GM12878 (cell line): ENCODE data around the gene ZNF230. TPM values are rescaled to one million over a fixed set of nuclear protein-coding genes. Genes with fewer than 3 reads are reported as not detected.

Experiments used
- ATAC-seq: fragments of 200-7000 bp; cut with Tn5 transposase; 3 replicates; pipeline ENCODE4 v1.9.1; 2020; ENCODE audit warnings: mild to moderate bottlenecking, moderate library complexity
- BruUV-seq: library from RNA; stranded (reverse); fragments of 400-500 nt; replicated peaks from 2 replicates; lab custom pipeline; 2021; lab: Mats Ljungman, UMichigan
- CTCF ChIA-PET: fragments of 300-600 bp; sonication (Branson Sonifier 250); formaldehyde crosslinking; extraction: SDS; loops from one replicate; lab custom pipeline; 2021; ENCODE audit warnings: inconsistent platforms; lab: Yijun Ruan, JAX
- POLR2A ChIA-PET: fragments of 350-600 bp; formaldehyde crosslinking; extraction: SDS; loops from one replicate; lab custom pipeline; 2021; ENCODE audit warnings: inconsistent platforms; lab: Charles Lee
- RAD21 ChIA-PET: fragments of 300-600 bp; sonication (Branson Sonifier 250); formaldehyde crosslinking; loops from one replicate; lab custom pipeline; 2023; ENCODE audit warnings: antibody characterized with exemption; ENCODE audit not compliant: unreplicated experiment; lab: Charles Lee
- SMC1A ChIA-PET: fragments of 300-600 bp; sonication (Branson Sonifier 250); formaldehyde crosslinking; loops from one replicate; lab custom pipeline; 2023; ENCODE audit not compliant: unreplicated experiment, uncharacterized antibody; lab: Charles Lee
- DNase-seq: peaks from one replicate; pipeline ENCODE4 v3.0.0-alpha.2; 2011; ENCODE audit warnings: low read depth, low spot score
- FAIRE-seq: peaks from 3 replicates; lab custom pipeline; 2011; peaks lifted over from hg19 to GRCh38; lab: Jason Lieb, UNC
- H2AFZ ChIP-seq: 2 replicates; pipeline ENCODE4 v1.6.0; 2011; ENCODE audit warnings: low read depth, low read length, control low read depth; ENCODE audit not compliant: control insufficient read depth
- H3K27ac ChIP-seq: 2 replicates; pipeline ENCODE4 v1.5.1; 2011; ENCODE audit warnings: control low read depth; ENCODE audit not compliant: control insufficient read depth, insufficient read depth
- H3K27me3 ChIP-seq, 2 experiments: replicated peaks in 1 of 2; 2 replicates each; pipeline versions ENCODE4 v1.6.0 to v1.6.1; 2011; ENCODE audit warnings: low read length in 1 of 2; ENCODE audit not compliant: control insufficient read depth in 2 of 2, insufficient read depth in 2 of 2
- H3K36me3 ChIP-seq, 2 experiments: 2 replicates each; pipeline ENCODE4 v1.5.1; 2011; ENCODE audit warnings: low read length in 1 of 2; ENCODE audit not compliant: control insufficient read depth in 2 of 2, insufficient read depth in 2 of 2
- H3K4me1 ChIP-seq: 2 replicates; pipeline ENCODE4 v1.6.1; 2011; ENCODE audit warnings: mild to moderate bottlenecking, low read length, moderate library complexity, mixed read lengths; ENCODE audit not compliant: control insufficient read depth, insufficient read depth
- H3K4me2 ChIP-seq: 2 replicates; pipeline ENCODE4 v1.6.0; 2011; ENCODE audit warnings: control low read depth; ENCODE audit not compliant: control insufficient read depth, insufficient read depth
- H3K4me3 ChIP-seq: fragments of 200-600 bp; sonication (generic); 2 replicates; pipeline ENCODE4 v1.5.1; 2016
- H3K79me2 ChIP-seq: 2 replicates; pipeline ENCODE4 v1.6.0; 2011; ENCODE audit warnings: low read length; ENCODE audit not compliant: control insufficient read depth, insufficient read depth
- H3K9ac ChIP-seq: 2 replicates; pipeline ENCODE4 v1.8.0; 2011; ENCODE audit warnings: low read length, control low read depth, mixed read lengths; ENCODE audit not compliant: control insufficient read depth, insufficient read depth
- H3K9me3 ChIP-seq: replicated peaks from 3 replicates; pipeline ENCODE4 v1.5.1; 2011; ENCODE audit warnings: mild to moderate bottlenecking, low read length; ENCODE audit not compliant: control insufficient read depth, insufficient read depth
- H4K20me1 ChIP-seq: 2 replicates; pipeline ENCODE4 v1.6.0; 2011; ENCODE audit not compliant: control insufficient read depth, insufficient read depth
- BACH1 ChIP-seq: fragments of 450-650 bp; IDR thresholded peaks from 2 replicates; pipeline ENCODE4 v1.6.1; 2017; ENCODE audit warnings: mild to moderate bottlenecking, borderline replicate concordance
- BCL3 ChIP-seq: IDR thresholded peaks from 2 replicates; pipeline ENCODE4 v1.6.1; 2011; ENCODE audit warnings: borderline replicate concordance, low read depth, mild to moderate bottlenecking, moderate library complexity, low read length; ENCODE audit not compliant: insufficient read depth, poor library complexity, severe bottlenecking
- BHLHE40 ChIP-seq, 2 experiments: fragments of 450-650 bp in 1 of 2; IDR thresholded peaks; 2 replicates each; pipeline ENCODE4 v1.6.1; 2011 to 2017; ENCODE audit warnings: low read depth in 2 of 2, borderline replicate concordance in 1 of 2, improper control_type of control experiment in 1 of 2, low read length in 1 of 2, mild to moderate bottlenecking in 1 of 2
- BMI1 ChIP-seq: fragments of 450-650 bp; IDR thresholded peaks from 2 replicates; pipeline ENCODE4 v1.6.1; 2016; ENCODE audit warnings: mild to moderate bottlenecking, moderate library complexity, borderline replicate concordance
- CHD1 ChIP-seq: IDR thresholded peaks from 2 replicates; pipeline ENCODE4 v1.6.1; 2012; ENCODE audit warnings: low read depth, low read length, improper control_type of control experiment
- CUX1 ChIP-seq: IDR thresholded peaks from 2 replicates; pipeline ENCODE4 v1.6.1; 2012; ENCODE audit warnings: improper control_type of control experiment, low read depth, low read length; ENCODE audit not compliant: insufficient replicate concordance
- FOXK2 ChIP-seq: fragments of 450-650 bp; IDR thresholded peaks from 2 replicates; pipeline ENCODE4 v1.6.1; 2017; ENCODE audit warnings: mild to moderate bottlenecking, moderate library complexity
- RELA ChIP-seq: fragments of 450-650 bp; IDR thresholded peaks from 2 replicates; pipeline ENCODE4 v1.8.0; 2014; ENCODE audit warnings: borderline replicate concordance; ENCODE audit not compliant: partially characterized antibody
- SIX5 ChIP-seq: IDR thresholded peaks from 2 replicates; pipeline ENCODE4 v1.6.1; 2011; ENCODE audit warnings: mild to moderate bottlenecking, low read depth, low read length, moderate library complexity; ENCODE audit not compliant: severe bottlenecking
- SMC3 ChIP-seq: IDR thresholded peaks from 2 replicates; pipeline ENCODE4 v1.6.1; 2011; ENCODE audit warnings: low read length, improper control_type of control experiment, borderline replicate concordance
- SUPT20H ChIP-seq: IDR thresholded peaks from 2 replicates; pipeline ENCODE4 v1.6.1; 2011; ENCODE audit warnings: low read depth, mild to moderate bottlenecking, low read length, moderate library complexity, borderline replicate concordance; ENCODE audit not compliant: control insufficient read depth
- TCF12 ChIP-seq: IDR thresholded peaks from 2 replicates; pipeline ENCODE4 v1.6.1; 2011; ENCODE audit warnings: low read depth, mild to moderate bottlenecking, low read length
- ZNF274 ChIP-seq: IDR thresholded peaks from one replicate; pipeline ENCODE4 v1.8.0; 2011; ENCODE audit not compliant: insufficient read length, insufficient read depth
- WGBS: methylation state at CpG from one replicate; pipeline ENCODE4 v1.1.6; 2016; ENCODE audit warnings: low lambda C conversion rate; ENCODE audit not compliant: insufficient replicate concordance, insufficient coverage; ENCODE audit errors: missing lambda C conversion rate; 5-methylcytosine and 5-hydroxymethylcytosine counted together
- in situ Hi-C: fragments of 300-500 bp; cut with MboI; formaldehyde crosslinking; loops from 9 replicates; pipeline ENCODE4 v1.14.3; 2018; ENCODE audit warnings: mixed read lengths
- intact Hi-C: fragments of 100-400 bp; cut with micrococcal nuclease; formaldehyde crosslinking; loops from one replicate; pipeline ENCODE4 v1.14.2; 2022; ENCODE audit not compliant: unreplicated experiment
- polyA plus RNA-seq, 11 experiments: library from polyadenylated mRNA; depleted of rRNA in 4 of 11; unstranded in 6 of 11; stranded (reverse) in 5 of 11; fragments of >200 nt; fragmentation: Nextera tagmentation in 4 of 11; fragmentation: Illumina TruSeq in 1 of 11; extraction: Ambion mirVana in 4 of 11; extraction: Trizol in 1 of 11; gene quantifications; 1 replicate in 1 of 11; 2 replicates in 10 of 11; pipeline versions ENCODE4 v1.2.1 to v1.2.3, GENCODE V29; 2011 to 2016; ENCODE audit warnings: inconsistent platforms in 2 of 11, missing spikeins in 2 of 11, low read depth in 1 of 11
- total RNA-seq, 4 experiments: library from RNA; depleted of rRNA in 3 of 4; stranded (reverse); fragments of >200 nt in 3 of 4; fragmentation: Illumina TruSeq in 1 of 4; extraction: Trizol in 1 of 4; gene quantifications; 2 replicates each; pipeline versions ENCODE4 v1.2.1 to v1.2.3, GENCODE V29; 2013 to 2021

ZNF230 gene
- total and polyA plus RNA-seq, 10 of the 15 experiments (the other 5 are each of a cell fraction or from before 2014, with no cell fraction given) = 1.8 to 9.1 (median 3.5) TPM

GRCh38 chr19:43983912-43984686, 18.7 kb upstream of the ZNF230 start, which contains the start of gene ZNF155:
ZNF155 (plus strand) TSS chr19:43984188; CDS start chr19:43988544, 4,356 bp downstream.
- Histone ChIP-seq H3K27me3 (no peaks in the 10 kb centered on the region), H3K36me3 (no peaks in the 10 kb centered on the region; a peak in 1 of 4 replicates), H3K4me2 (peak within 1 kb of the TSS; percentile 94), H3K9ac (peak within 1 kb of the TSS; percentile 80), H2AFZ (peak within 1 kb of the TSS; percentile 99), H3K79me2 (peaks cover 7% of the 10 kb centered on the region), H3K4me1 (no peaks in the 10 kb centered on the region), H3K4me3 (peak within 1 kb of the TSS; percentile 90), H3K27ac (peak within 1 kb of the TSS; percentile 71), H4K20me1 (no peaks in the 10 kb centered on the region), H3K9me3 (peaks cover 2% of the 10 kb centered on the region; the same call in 2 of the 3 replicates)
- ChIA-PET CTCF (interaction anchor here (0.5 to 1.5 kb wide), 4 partner anchors 20 to 52 kb away, joined by 4 to 5 read pairs (median 4); no protein-coding TSS in a partner anchor), POLR2A (interaction anchor here (0.8 to 1.3 kb wide), 4 partner anchors 9 to 110 kb away, joined by 3 read pairs; partner anchors contain the start of gene ZNF224), RAD21 (interaction anchor here (1.0 to 1.6 kb wide), 3 partner anchors 33 to 321 kb away, joined by 3 to 5 read pairs (median 4); partner anchors contain the start of genes ZNF221, ZNF235 and ZNF45), SMC1A (interaction anchor here (0.7 to 1.7 kb wide), 7 partner anchors 17 to 111 kb away, joined by 3 to 6 read pairs (median 3); partner anchors contain the start of genes ZNF221 and ZNF45)
- BruUV-seq = no TSS peak
- intact Hi-C loops = loop anchor here (1.0 kb wide), 3 partner anchors 18 to 49 kb away; partner anchors contain the start of genes ZNF221, ZNF230 and ZNF45
- 7% methylated on average over 34 of the region's 40 CpGs for WGBS
- in situ Hi-C loops = no loop called here
- ATAC-seq = peak; percentile 99
- DNase-seq = peak; percentile 81
- FAIRE-seq = peak; percentile 94
- no peak for TF ChIP-seq ZNF274
- no peak for TF ChIP-seq FOXK2
- TF ChIP-seq CUX1 = no peak
- TF ChIP-seq BACH1 = no peak
- peak; percentile 88 for TF ChIP-seq SIX5
- peak; percentile 48 for TF ChIP-seq BCL3
- TF ChIP-seq BMI1 = no peak
- TF ChIP-seq TCF12 = 0 out of 2 replicates have a peak, but pooled peaks have one; percentile 39
- no peak for TF ChIP-seq CHD1
- TF ChIP-seq RELA = no peak
- no peak for TF ChIP-seq SUPT20H
- no peak for TF ChIP-seq SMC3
- peak in 1 of 2 experiments; percentile 52; a peak in 2 of 4 replicates for TF ChIP-seq BHLHE40 (IDR thresholded peaks at IDR 0.05; ENCODE audit: borderline replicate concordance in 1 of 2, low read depth in 2 of 2, low read length in 1 of 2)
